GM19468 (cell line): Measurements from ENCODE around the gene SLC25A51.
"Not testable (repeated sequence)": the region's sequence is repeated elsewhere in the genome, so short reads cannot be mapped to it uniquely, and the experiment has no call there.

Experiments used
- ATAC-seq: cut with Tn5 transposase; IDR thresholded peaks from one replicate; pipeline ENCODE4 v1.9.1; 2021; ENCODE audit warnings: mild to moderate bottlenecking, moderate library complexity, moderate number of reproducible peaks; ENCODE audit not compliant: unreplicated experiment; ENCODE audit errors: extremely low read depth

SLC25A51 gene

DNA sequence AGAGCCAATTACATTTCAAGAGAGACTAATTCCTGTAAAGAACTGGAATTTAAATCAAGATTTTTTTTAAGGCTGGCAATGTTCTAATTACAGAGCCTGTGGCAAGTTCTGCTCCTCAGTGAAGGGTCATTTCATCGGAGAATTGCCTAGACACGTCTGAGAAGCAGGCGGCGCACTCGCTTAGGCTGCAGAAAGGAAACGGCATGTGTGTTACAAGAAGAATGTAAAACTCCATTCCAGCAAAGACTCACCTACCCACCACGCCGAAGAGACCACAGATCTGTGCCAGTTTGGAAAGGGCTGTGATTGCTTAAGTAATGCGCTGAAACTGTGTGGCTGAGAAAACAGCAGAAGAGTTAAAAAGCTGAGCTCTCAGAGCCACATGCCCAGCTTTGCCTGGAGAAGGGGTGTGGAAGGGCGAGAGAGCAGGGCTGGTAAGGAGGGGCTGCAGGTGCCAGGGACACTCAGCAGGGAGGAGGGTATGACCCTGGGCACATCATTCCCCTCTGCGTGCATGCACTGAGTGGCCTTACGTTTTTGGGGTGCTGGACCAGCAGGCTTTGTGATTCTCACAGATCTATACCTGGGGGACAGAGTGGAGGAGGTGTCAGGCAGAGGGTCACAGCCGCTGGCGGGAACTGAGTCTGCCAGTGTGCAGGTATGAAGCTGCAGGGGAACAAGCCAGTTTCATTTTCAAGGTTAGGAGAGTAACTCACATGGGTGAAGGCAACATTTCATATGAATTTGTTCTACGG is 17.8 kb upstream of the SLC25A51 start:
- ATAC-seq = no peak

- no peak for ATAC-seq
Measured at GRCh38 chr9:37921168-37921510, 17.2 kb upstream of the SLC25A51 start.

DNA sequence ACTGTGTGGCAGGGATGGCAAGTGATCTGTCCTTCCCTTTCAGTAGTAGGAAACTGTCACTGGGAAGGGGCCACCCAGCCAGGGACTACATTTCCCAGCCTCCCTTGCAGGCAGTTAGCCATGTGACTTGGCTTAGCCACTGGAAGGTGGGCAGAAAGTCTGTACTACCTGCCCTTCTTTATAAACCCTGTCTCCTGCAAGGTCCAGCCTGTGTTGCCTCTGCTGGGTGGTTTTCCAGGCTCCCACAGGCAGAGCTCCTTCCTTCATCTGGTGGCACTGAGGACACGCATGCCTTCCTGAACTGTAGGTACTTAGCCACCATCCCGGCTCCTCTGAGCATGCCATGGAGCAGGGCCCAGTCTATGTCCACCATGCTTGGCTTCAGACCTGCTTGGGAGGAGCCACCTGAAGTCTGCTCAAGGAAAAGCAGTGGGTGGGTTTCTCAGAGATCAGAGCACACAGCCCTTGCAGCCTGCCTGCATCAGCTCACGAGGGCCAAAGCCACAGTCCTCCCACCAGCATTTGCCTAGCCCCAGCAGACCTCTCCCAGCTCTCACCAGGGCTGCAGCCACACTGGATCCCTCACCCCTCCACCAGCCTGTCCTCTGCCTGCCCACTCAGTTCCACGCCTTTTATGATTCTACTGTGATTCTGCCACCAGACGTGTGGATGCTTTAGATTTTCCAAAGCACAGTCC is 16.7 kb upstream of the SLC25A51 start:
- ATAC-seq = no peak

DNA sequence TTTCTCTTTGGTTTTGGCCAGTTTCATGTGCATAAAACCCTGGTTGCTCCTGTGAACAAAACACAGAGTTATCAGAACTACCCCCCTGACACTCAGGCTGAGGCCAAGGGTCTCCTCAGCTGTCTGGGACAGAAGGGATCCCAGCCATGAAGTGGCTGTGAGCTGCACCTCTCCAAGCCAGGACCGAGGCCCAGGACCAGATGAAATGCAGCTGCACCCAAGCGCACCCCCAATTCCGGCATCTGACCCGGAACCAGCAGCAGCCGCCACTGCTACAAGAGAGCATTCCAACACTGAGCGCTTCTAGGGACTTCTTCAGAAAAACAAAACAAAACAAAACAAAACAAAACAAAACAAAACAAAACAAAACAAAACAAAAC is 16.0 kb upstream of the SLC25A51 start:
- no peak for ATAC-seq

DNA sequence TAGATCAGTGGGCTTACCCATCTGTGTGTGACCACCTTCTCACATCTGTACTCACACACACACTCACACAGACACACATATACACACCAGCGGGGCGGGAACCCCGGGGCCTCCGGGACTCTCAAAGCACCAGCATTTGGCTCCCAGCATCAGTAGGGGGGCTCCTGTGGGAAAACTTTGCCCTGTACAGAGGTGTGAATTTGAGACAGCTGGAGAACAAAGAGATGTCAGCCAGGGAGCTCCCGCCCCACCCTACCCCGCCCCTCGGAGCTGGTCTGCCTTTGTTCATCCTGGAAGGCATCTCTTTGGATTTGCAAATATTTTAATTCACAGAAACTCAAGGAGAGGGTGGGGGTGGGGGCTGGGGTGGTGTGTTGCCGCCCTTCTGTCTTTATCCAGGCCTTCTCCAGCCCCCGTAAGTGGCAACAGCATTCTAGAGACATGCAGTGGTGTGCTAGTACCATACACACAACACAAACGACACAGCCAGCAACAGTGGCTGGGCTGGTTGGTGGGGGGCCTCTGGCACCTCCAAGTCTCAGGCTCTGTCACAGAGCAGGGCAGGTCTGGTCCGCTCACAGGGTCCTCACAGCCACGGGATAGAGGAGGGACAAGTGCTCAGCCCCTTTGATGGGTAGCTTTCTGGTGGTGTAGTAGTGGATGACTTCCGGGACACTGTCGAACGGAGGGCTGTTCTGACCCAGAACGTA is 15.5 kb upstream of the SLC25A51 start:
- no peak for ATAC-seq

- ATAC-seq = no peak
Measured at GRCh38 chr9:37918665-37919170, 14.8 kb upstream of the SLC25A51 start.

DNA sequence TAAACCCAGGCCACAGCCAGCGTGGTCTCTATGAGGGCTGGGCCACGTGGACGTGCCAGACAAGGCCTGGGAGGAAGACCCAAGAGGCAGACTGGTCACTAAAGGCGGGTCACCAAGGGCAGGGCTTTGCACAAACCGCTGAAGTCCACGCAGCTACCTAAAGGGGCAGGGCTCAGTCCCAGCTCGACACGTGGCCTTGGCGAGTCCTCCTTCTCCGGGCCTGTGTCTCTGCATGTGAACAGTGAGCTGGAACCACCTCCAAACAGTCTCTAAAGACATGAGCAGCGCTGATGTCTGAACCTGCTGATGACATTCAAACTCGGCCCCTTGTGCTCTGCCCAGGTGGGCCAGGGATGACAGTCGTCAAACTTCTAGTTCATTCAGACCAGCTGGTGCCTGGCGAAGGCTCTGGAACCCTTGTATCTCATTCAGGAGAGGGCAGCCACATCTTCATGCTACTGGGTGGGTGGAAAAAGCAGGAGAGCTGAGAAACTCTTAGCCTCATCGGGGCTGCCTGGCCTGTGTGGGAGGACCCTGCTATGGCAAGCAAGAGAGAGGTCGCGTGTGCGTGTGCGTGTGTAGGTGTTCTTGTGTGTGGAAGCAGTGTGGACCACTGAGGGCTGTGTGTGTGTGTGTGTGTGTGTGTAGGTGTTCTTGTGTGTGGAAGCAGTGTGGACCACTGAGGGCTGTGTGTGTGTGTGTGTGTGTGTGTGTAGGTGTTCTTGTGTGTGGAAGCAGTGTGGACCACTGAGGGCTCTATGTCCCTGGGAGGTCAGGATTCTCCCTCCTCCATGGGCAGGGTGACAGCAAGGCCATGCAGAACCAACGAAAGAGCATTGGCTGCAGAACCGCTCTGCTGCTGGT is 14.1 kb upstream of the SLC25A51 start:
- ATAC-seq = no peak

DNA sequence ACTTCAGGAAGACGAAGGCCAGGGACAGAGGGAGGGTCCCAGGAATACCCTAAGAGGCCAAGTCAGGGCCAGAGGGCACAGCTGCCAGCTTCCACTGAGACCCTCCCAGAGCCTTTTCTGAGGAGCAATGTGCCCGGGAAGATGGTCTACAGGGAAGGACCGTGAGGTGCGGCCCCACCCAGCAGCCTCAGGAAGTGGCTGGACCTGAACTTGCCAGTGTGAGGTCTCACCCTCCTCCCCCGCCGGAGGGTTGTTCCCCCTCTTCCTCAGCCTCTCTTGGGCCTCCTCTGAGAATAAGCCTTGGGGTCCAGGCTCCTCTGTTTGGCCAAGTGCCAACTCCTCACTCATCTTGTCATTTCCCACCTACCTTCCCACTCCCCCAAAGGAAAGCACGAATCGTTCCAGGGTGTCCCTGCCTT is 13.4 kb upstream of the SLC25A51 start:
- ATAC-seq = no peak

- no peak for ATAC-seq
Measured at GRCh38 chr9:37916471-37917312, 12.8 kb upstream of the SLC25A51 start.

DNA sequence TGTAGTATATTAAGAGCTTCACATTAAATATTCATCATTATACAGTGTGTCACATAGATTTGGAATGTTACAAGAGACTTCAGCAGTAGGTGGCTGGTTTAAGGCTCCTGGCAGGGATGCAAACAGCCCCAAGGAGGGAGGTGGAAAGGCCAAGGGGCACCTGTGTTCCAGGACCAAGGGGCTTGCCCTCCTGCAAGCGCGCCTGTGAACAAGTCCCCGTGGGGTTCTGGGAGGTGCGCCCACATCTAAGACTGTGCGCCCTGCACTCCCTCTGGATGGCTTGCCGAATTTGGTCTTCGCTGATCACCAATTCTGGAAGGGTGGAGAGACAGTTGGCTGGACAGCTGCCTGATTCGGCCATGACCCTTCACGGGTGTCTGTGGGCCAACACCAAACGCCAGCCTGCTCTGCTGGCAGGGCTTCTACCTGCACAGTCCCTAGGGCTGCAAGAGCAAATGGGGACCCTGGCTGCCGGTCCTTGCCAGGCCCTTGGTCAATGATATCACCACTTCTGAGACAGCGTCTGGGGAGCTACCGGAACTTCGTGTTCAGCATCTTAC is 12.1 kb upstream of the SLC25A51 start:
- ATAC-seq = no peak

GRCh38 chr9:37914701-37915358 is 10.9 kb upstream of the SLC25A51 start:
- ATAC-seq = no peak

DNA sequence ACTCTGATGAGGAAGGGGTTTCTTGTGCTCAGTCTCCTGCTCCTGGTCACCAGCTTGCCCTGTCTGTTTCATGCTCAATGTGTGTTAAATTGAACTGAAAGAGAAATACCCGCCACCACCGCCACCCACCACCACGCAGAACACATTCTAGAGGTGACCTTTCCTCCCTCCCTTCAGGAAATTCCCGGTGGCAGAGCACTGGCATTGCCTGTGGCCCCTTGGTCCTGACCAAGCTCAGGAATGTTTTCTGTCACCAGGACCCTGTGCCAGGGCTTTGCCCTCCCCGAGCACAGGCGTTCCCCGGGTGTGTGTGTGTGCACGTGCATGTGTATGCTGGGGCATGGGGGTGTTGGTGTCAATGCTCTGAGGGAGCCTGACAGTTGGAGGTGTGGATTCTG is 10.2 kb upstream of the SLC25A51 start:
- ATAC-seq = no peak

- ATAC-seq = no peak
Measured at GRCh38 chr9:37913480-37914153, 9.7 kb upstream of the SLC25A51 start.

DNA sequence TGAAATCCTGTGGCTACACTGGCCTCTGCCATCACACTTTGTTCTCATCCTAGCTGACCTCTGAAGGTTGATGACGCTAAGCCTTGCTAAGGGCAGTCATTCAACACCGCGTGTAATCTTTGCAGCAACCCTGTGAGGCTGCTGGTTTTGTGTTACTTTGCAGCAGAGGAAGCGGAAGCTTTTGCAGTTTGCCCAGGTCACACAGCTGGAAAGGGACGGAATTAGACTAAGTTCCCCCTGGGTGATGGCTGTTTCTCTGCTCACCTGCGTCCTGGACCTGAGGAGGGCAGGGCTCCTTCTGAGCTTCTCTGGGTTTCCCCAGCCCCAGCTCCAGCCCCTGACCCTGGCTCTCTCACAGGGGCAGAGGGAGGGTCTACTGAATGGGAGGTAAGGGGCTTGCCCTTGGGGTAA is 7.3 kb upstream of the SLC25A51 start:
- ATAC-seq = no peak

DNA sequence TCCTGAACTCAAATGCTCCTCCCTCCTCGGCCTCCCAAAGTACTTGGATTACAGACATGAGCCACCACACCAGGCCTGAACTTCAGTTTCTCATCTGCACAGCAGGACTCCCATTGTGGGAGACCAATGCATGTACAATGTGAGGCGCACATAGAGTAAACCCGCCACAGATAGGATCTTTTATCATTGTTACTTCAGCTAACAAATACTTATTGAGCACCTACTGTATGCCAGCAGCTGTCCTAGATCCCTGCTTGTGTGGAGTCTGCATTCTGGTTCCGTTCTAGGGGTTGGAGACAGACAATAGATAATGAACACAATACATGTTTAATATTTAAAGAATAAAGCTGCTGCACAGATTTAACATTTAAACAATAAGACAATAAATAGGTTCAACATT is 6.3 kb upstream of the SLC25A51 start:
- ATAC-seq = no peak

DNA sequence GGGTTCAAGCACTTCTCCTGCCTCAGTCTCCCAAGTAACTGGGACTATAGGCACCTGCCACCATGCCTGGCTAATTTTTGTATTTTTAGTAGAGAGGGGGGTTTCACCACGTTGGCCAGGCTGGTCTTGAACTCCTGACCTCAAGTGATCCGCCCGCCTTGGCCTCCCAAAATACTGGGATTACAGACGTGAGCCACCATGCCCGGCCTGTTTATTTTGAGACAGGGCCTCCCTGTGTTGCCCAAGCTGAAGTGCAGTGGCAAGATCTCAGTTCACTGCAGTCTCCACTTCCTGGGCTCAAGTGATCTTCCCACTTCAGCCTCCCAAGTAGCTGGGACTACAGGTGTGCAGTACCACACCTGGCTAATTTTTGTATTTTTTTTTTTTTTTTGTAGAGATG is 5.9 kb upstream of the SLC25A51 start:
- ATAC-seq = not testable (repeated sequence)

DNA sequence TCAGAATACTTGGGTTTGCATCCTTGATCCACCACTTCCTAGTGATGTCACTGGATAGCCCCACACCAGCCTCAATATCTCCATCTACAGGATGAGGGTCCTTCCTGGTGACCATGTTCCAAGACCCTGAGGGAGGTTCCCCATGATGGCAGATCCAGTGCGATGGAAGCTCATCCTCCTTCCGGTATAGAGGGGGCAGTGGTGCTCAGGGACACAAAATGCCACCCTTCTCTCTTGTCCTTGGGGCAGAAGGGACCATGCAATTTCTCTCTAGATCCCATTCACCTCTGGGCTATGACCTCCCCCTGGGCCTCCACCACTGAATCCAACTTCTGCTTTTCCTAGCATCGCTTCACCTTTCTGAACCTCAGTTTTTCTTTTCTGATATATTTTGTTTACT is 5.4 kb upstream of the SLC25A51 start:
- ATAC-seq = no peak

DNA sequence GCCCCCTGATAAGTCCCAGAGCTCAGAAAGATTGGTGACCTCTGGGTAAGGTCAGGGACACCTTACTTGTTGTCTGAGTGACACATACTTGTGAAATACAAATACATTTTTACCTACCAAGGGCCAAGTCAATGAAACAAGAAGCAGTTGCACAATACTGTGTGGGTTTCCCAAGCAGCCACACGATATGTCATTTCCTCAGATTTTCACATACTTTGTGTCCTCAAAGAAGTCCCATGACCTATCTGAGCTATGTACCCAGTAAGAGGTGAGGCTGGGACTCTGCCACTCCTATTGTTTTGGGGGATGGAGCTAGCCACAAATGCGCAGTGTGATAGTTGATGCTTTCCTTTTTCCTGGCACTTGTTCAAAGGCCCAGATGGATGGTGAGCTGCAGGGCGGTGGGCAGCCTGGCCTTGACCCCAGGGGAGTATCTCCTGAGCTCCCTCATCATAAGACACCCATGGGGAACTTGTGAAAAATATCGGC is 4.8 kb upstream of the SLC25A51 start:
- no peak for ATAC-seq
